Coronary artery (tissue), 2 donors: ENCODE results near the gene AMBN.

Experiments used
- DNase-seq: peaks from one replicate; pipeline ENCODE4 v3.0.0-alpha.2; 2017; ENCODE audit warnings: low spot score
- H3K27ac ChIP-seq, 2 donors: fragments of 200-600 bp; sonication (generic); one replicate each; pipeline ENCODE4 v1.5.1; 2016 to 2019
- H3K4me3 ChIP-seq: fragments of 200-600 bp; sonication (generic); 2 replicates; pipeline ENCODE4 v1.5.1; 2016; ENCODE audit warnings: mild to moderate bottlenecking, moderate library complexity
- CTCF ChIP-seq: fragments of 200-600 bp; sonication (generic); IDR thresholded peaks from one replicate; pipeline ENCODE4 v1.5.1; 2019; ENCODE audit warnings: antibody characterized with exemption

The AMBN gene

GRCh38 chr4:70591955-70592582 is at the start of gene AMBN:
Gene AMBN (plus strand): TSS chr4:70592256. CDS start chr4:70592359, 103 bp downstream.
- TF ChIP-seq CTCF, result no peak
- no peak for DNase-seq
- Histone ChIP-seq H3K4me3 (no peak within 1 kb of the TSS), H3K27ac (no peak within 1 kb of the TSS)

- Histone ChIP-seq H3K4me3 (no peak overlapping the region), H3K27ac (no peak overlapping the region)
- DNase-seq, result no peak
- no peak for TF ChIP-seq CTCF
Observed at GRCh38 chr4:70544279-70544868, 47.7 kb upstream of the AMBN start.

GRCh38 chr4:70556856-70557255 is 35.2 kb upstream of the AMBN start:
- Histone ChIP-seq H3K27ac (no peak overlapping the region), H3K4me3 (no peak overlapping the region)
- TF ChIP-seq CTCF, result no peak
- no peak for DNase-seq

- no peak overlapping the region for H3K27ac ChIP-seq
- TF ChIP-seq CTCF, result peak; percentile 52
- H3K4me3 ChIP-seq, result no peak overlapping the region
- no peak for DNase-seq
Observed at GRCh38 chr4:70559211-70559830, 32.7 kb upstream of the AMBN start.

- TF ChIP-seq CTCF, result no peak
- H3K4me3 ChIP-seq, result no peak overlapping the region
- DNase-seq, result no peak
Observed at GRCh38 chr4:70559924-70560323, 32.1 kb upstream of the AMBN start.

GRCh38 chr4:70564033-70564432 is 28.0 kb upstream of the AMBN start:
- DNase-seq, result no peak
- no peak for TF ChIP-seq CTCF
- H3K27ac ChIP-seq, result no peak overlapping the region
- no peak overlapping the region for H3K4me3 ChIP-seq

More at GRCh38 chr4:70559924-70560323, 32.1 kb upstream of the AMBN start:
- H3K27ac ChIP-seq, result no peak overlapping the region

- DNase-seq, result no peak
- Histone ChIP-seq H3K4me3 (no peak overlapping the region), H3K27ac (no peak overlapping the region)
- no peak for TF ChIP-seq CTCF
Observed at GRCh38 chr4:70570796-70571195, 21.3 kb upstream of the AMBN start.
